Activated naive CD4-positive, alpha-beta T cell treated with anti-CD3 and anti-CD28 coated beads, Interleukin-2, amount 10 ng/mL, durations not matched to agents 7 days and 5 days (primary cell): ENCODE measurements around the gene NPAS2.

Experiments
- CTCF ChIA-PET: fragments of 350-600 bp; sonication (Branson Sonifier 250); formaldehyde crosslinking; loops from one replicate; lab custom pipeline; 2021; ENCODE audit warnings: antibody characterized with exemption; lab: Charles Lee
- DNase-seq: peaks from one replicate; pipeline ENCODE4 v3.0.0-alpha.2; 2020
- H3K27ac Mint-ChIP-seq: one replicate; pipeline ENCODE4 v1.8.0; 2021; ENCODE audit warnings: mild to moderate bottlenecking, moderate library complexity, mixed read lengths
- H3K27me3 Mint-ChIP-seq: one replicate; pipeline ENCODE4 v1.8.0; 2021; ENCODE audit warnings: mild to moderate bottlenecking, mixed read lengths
- H3K36me3 Mint-ChIP-seq: one replicate; pipeline ENCODE4 v1.8.0; 2021; ENCODE audit warnings: mixed read lengths
- H3K4me1 Mint-ChIP-seq: one replicate; pipeline ENCODE4 v1.8.0; 2021; ENCODE audit warnings: mixed read lengths
- H3K4me3 Mint-ChIP-seq: one replicate; pipeline ENCODE4 v1.8.0; 2021; ENCODE audit warnings: mild to moderate bottlenecking, moderate library complexity, mixed read lengths
- H3K9me3 Mint-ChIP-seq: one replicate; pipeline ENCODE4 v1.8.0; 2021; ENCODE audit warnings: mixed read lengths

NPAS2 gene

DNA sequence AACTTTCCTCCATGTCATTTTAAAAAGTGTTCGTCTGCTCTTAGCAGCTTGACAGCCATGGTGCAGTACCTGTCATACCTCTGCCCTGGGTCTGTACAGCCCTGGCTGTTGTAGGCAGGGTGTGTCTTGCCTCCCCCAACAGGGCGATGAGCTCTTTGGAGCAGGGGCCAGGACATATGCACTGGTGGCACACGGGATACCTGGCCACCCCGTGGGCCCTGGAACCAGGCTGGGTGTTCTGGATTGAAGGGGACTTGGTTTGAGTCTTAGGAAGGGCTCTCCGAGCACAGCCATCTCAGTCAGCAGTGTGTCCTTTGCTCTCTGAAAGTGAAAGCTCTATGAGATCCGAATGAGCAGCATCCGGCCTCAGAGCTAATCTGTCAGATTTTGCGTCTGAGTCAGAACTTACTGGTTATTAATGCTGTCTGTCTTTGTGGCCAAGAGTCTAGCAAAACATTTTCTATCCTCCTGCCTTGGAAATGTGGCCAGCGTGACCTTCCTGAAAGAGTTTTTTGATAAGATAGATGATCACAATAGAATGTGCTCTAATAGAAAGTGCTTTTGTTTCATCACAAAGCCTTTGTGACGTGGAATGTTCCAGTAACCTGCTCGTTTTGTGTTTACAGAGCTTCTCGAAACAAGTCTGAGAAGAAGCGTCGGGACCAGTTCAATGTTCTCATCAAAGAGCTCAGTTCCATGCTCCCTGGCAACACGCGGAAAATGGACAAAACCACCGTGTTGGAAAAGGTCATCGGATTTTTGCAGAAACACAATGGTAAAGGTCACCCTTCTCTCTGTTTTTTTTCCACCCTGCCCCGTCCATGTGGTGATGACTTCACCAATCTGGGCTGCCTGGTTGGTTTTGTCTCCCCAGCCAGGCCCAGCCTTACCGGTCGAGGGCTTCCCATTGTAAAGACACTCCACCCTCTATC is 104.8 kb downstream of the NPAS2 start:
- Mint-ChIP-seq H3K27me3 (no peaks in the 10 kb centered on the region), H3K27ac (peak overlapping the region; percentile 88), H3K9me3 (no peaks in the 10 kb centered on the region), H3K36me3 (peaks cover 2% of the 10 kb centered on the region), H3K4me3 (peak overlapping the region; percentile 5), H3K4me1 (peaks cover 14% of the 10 kb centered on the region)
- CTCF ChIA-PET = interaction anchor here (0.6 kb wide), 1 partner anchor 1763 kb away, joined by 3 read pairs; no protein-coding TSS in a partner anchor
- DNase-seq = peak; percentile 52

DNA sequence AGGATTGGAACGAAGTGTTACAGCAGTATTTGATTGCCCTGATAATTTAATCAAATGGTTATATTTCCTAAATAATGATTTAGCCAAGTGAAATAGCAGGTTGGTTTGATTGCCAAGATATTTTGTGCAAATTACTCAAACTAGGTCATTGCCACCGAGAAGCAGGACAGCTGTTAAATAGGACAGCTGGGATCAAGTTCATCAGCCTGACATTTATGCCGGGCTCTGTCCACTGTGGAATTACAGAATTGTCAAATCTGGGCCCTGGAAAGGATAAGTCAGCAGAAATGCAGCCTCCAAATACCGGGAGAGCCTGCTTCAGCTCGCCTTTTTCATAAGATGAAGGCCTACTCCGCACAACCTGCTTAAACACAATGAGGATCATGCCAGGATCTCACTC is 108.3 kb downstream of the NPAS2 start:
- peaks cover 2% of the 10 kb centered on the region for H3K36me3 Mint-ChIP-seq

DNA sequence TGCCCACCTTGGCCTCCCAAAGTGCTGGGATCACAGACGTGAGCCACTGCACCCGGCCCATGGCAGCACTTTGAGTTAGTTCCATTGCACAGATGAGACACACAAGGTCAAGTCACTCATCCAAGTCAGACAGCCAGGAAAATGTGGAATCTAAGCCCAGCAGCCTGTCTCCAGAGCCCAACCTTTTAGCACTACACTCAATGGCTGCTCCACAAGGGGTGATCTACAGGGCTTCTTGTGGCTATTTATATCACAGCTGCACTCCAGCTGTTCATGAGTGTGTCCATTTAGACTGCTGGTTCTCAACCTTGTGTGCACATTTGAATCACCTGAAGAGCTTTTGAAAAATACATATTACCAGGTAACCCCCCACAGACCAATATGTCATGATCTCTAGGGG is 109.2 kb downstream of the NPAS2 start:
- H3K27ac Mint-ChIP-seq = no peak overlapping the region
- H3K36me3 Mint-ChIP-seq = peaks cover 2% of the 10 kb centered on the region
- DNase-seq = no peak
- H3K4me3 Mint-ChIP-seq = no peak overlapping the region
- H3K4me1 Mint-ChIP-seq = peaks cover 12% of the 10 kb centered on the region
- H3K9me3 Mint-ChIP-seq = no peaks in the 10 kb centered on the region
- CTCF ChIA-PET = no interaction called here
- peaks cover 8% of the 10 kb centered on the region for H3K27me3 Mint-ChIP-seq

More for the DNA sequence above, 108.3 kb downstream of the NPAS2 start:
- no peak for DNase-seq
- no peak overlapping the region for H3K27ac Mint-ChIP-seq
- H3K4me1 Mint-ChIP-seq = peaks cover 14% of the 10 kb centered on the region
- no peak overlapping the region for H3K4me3 Mint-ChIP-seq
- CTCF ChIA-PET = no interaction called here
- H3K9me3 Mint-ChIP-seq = no peaks in the 10 kb centered on the region
- peaks cover 8% of the 10 kb centered on the region for H3K27me3 Mint-ChIP-seq

DNA sequence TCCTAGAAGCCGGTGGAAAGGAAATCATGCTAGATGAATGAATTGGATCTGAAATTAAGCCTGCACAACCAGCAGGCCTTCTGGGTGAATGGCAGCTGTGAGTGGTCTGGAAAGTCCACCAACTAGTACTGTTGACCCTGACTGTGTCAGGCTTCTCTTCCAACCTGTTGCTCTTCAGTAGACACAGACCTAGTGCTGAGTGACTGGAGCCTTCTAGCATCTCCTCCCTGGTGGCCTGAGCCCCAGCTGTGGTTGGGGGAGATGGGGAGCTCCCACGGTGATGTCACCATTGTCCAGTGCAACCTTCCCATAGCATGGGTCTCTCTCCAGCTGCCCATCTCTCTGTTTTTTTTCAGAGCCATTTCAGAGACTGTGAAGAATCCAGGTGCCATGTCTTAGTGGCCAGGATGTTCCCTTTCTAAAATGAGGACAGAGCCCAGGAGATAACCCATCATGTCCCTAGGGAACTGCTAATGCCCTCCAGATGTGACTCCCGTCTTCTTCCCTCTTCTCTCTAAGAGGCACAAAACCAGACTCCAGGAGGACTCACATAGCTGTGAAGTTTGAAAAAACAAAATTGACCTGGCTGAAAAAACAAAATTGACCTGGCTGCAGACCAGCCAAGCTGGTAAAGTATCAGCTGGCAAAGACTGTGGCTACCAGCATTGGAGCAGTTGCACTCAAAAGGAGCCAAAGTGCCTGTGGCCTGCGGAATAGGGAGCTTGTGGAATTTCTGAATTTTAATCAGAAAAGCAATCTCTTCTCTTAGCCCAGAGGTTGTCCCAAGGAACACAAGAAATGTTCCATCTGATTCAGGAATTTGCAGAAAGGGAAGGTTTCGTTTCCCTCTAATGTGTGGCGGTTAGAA is 114.8 kb downstream of the NPAS2 start:
- Mint-ChIP-seq H3K36me3 (no peaks in the 10 kb centered on the region), H3K4me3 (no peak overlapping the region), H3K27me3 (peaks cover 12% of the 10 kb centered on the region), H3K27ac (no peak overlapping the region), H3K4me1 (peaks cover 5% of the 10 kb centered on the region), H3K9me3 (no peaks in the 10 kb centered on the region)
- CTCF ChIA-PET = interaction anchor here (1.6 kb wide), 1 partner anchor 325 kb away, joined by 4 read pairs; no protein-coding TSS in a partner anchor
- DNase-seq = no peak

DNA sequence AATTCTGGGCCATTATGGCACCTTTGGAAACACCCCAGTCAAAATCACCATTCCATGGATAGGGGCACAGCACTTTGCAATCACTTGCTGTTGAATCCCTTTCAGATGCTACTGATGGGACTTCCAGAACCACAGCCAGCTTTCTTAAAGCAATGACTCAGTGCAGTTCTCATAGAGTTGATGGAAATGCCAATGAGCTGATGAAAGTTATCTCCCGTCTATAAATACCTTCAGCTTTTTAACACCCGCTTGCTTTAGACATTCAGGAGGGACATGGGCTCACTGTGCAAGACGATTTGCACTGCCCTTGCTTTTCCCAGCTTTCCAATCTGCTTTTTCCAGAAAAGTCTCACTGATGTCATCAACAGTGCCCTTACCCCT is 115.4 kb downstream of the NPAS2 start:
- no peaks in the 10 kb centered on the region for H3K9me3 Mint-ChIP-seq
- H3K27me3 Mint-ChIP-seq = peaks cover 12% of the 10 kb centered on the region
- DNase-seq = no peak
- no peaks in the 10 kb centered on the region for H3K36me3 Mint-ChIP-seq
- H3K27ac Mint-ChIP-seq = no peak overlapping the region
- H3K4me3 Mint-ChIP-seq = no peak overlapping the region
- CTCF ChIA-PET = interaction anchor here (1.6 kb wide), 1 partner anchor 325 kb away, joined by 4 read pairs; no protein-coding TSS in a partner anchor
- peaks cover 10% of the 10 kb centered on the region for H3K4me1 Mint-ChIP-seq

DNA sequence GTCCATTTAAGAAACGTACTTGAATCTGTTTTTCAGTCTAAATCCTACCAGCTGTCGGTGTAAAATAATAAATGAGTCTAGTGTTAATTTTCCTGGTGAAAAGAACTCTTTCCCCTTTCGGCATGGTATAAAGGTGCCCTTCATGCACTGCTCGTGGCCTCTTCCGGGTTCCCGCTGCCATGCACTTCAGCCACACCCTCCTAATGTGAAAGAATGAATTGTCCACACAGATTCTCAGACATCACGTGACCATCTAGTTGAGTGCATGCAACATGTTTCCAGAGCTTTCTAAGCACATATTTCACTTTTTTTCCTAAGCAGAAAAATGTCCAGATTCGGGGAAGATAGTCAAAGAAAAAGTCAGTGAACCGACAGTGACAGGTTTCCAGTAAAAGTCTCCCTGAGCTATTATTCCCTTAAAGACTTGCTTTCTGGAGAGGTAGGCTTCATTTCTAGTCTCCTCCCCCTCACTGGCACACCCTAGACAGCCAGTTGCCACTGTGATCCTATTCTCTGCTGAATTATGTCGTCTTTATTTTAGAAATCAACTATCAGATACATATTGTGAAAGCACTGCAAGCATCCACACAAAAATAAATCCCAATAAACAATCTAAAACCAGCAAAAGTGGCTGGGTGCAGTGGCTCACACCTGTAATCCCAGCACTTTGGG is 116.3 kb downstream of the NPAS2 start:
- Mint-ChIP-seq H3K9me3 (no peaks in the 10 kb centered on the region), H3K27me3 (peaks cover 9% of the 10 kb centered on the region), H3K4me1 (peaks cover 19% of the 10 kb centered on the region), H3K4me3 (no peak overlapping the region), H3K36me3 (no peaks in the 10 kb centered on the region), H3K27ac (no peak overlapping the region)
- CTCF ChIA-PET = no interaction called here
- no peak for DNase-seq

GRCh38 chr2:100936972-100937542 is 117.1 kb downstream of the NPAS2 start:
- H3K27ac Mint-ChIP-seq = no peak overlapping the region
- H3K9me3 Mint-ChIP-seq = no peaks in the 10 kb centered on the region
- CTCF ChIA-PET = no interaction called here
- peaks cover 4% of the 10 kb centered on the region for H3K36me3 Mint-ChIP-seq
- no peak for DNase-seq
- H3K4me1 Mint-ChIP-seq = peaks cover 27% of the 10 kb centered on the region
- H3K4me3 Mint-ChIP-seq = no peak overlapping the region
- peaks cover 8% of the 10 kb centered on the region for H3K27me3 Mint-ChIP-seq

DNA sequence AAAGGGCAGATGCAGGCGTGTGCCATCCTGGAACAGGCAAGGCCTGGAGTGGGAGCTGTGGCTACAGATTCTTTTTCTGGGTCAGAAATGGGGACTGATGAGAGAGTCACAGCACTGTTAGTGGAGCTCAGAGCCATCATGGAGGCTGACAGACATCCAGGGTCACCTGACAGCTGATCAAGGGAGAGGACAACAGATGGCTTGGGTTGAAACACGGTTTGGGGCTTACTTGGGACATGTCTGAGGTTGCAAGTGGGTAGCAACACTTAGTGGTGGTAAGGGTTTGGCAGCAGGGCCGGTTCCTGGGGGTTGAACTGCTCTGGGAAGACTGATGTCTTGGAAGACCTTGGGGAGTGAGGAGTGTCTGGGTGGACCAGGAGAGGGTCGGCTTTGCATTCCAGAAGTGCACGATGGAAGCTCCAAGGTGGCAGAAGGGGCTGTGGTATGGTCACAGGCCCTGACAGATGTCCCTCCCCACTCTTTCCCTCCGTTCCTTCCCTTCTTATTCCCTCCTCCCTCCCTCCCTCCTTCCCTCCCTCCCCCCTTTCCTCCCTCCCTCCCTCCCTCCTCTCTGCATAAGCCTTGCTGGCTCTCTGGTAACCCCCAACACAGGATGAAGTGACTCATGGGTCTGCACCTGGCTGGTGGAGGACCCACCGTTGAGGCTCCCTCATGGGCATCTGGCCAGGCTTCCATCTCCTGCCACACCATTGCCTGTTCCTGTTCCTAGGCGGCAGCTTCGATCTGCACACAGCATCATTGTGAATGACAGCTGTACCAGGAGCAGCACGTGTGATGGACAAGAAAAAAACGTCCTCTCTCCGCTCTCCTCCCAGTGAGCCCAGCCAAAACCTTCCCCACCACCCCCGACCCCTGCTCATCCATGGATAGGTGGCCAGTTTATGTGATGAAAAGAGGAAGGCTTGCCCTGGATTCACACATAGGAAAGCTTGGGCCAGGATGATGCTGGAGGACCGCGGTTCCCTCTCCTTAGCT is 118.4 kb downstream of the NPAS2 start:
- Mint-ChIP-seq H3K27me3 (peaks cover 5% of the 10 kb centered on the region), H3K36me3 (peaks cover 6% of the 10 kb centered on the region), H3K4me1 (peaks cover 28% of the 10 kb centered on the region), H3K9me3 (no peaks in the 10 kb centered on the region), H3K27ac (no peak overlapping the region), H3K4me3 (no peak overlapping the region)
- DNase-seq = no peak
- CTCF ChIA-PET = interaction anchor here (1.0 kb wide), 1 partner anchor 10 kb away, joined by 3 read pairs; no protein-coding TSS in a partner anchor

- CTCF ChIA-PET = no interaction called here
- Mint-ChIP-seq H3K4me1 (peaks cover 28% of the 10 kb centered on the region), H3K27me3 (peaks cover 5% of the 10 kb centered on the region), H3K36me3 (peaks cover 6% of the 10 kb centered on the region), H3K27ac (peak overlapping the region; percentile 19), H3K9me3 (no peaks in the 10 kb centered on the region), H3K4me3 (no peak overlapping the region)
- DNase-seq = no peak
Observed at GRCh38 chr2:100939445-100939844, 119.5 kb downstream of the NPAS2 start.

DNA sequence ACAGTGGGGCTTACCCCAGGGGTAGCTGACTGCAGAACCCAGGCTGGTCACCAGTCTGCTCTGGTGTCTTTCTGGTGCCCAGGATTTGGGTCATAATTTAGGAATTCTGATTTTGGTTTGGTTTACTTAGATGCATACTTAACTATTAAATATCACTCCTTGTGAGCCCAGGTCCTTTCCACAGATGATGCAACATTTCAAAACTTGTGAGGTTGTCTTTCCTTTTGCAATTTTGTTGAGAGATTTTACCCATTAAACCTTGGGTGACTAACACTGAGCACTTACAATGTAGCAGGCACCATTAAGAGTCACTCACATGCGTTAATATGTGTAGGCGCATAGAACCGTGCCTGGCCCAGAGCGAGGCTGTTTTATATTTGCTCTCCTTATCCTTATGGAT is 120.3 kb downstream of the NPAS2 start:
- H3K4me1 Mint-ChIP-seq = peaks cover 28% of the 10 kb centered on the region
- no peaks in the 10 kb centered on the region for H3K9me3 Mint-ChIP-seq
- DNase-seq = no peak
- CTCF ChIA-PET = interaction anchor here (2.3 kb wide), 1 partner anchor 330 kb away, joined by 7 read pairs; no protein-coding TSS in a partner anchor
- H3K4me3 Mint-ChIP-seq = no peak overlapping the region
- no peaks in the 10 kb centered on the region for H3K27me3 Mint-ChIP-seq
- H3K27ac Mint-ChIP-seq = peak overlapping the region; percentile 91
- H3K36me3 Mint-ChIP-seq = peaks cover 6% of the 10 kb centered on the region

GRCh38 chr2:100940766-100941645 is 121.1 kb downstream of the NPAS2 start:
- Mint-ChIP-seq H3K27me3 (no peaks in the 10 kb centered on the region), H3K36me3 (peaks cover 6% of the 10 kb centered on the region), H3K4me1 (peaks cover 28% of the 10 kb centered on the region), H3K4me3 (peak overlapping the region; percentile 56), H3K27ac (peak overlapping the region; percentile 91), H3K9me3 (no peaks in the 10 kb centered on the region)
- CTCF ChIA-PET = interaction anchor here (0.6 to 2.3 kb wide), 2 partner anchors 331 to 332 kb away, joined by 3 to 7 read pairs; no protein-coding TSS in a partner anchor
- peak; percentile 55 for DNase-seq
